Neural cell (in vitro differentiated cells): ENCODE measurements around the gene PKIB. TPM values are rescaled to one million over a fixed set of nuclear protein-coding genes. Genes with fewer than 3 reads are reported as not detected.
"Not testable (repeated sequence)": the region's sequence is repeated elsewhere in the genome, so short reads cannot be mapped to it uniquely, and the experiment has no call there.

Source experiments
- H2AFZ ChIP-seq: fragments of 200-600, 300-800 bp; sonication (generic), shearing (Covaris generic); 2 replicates; pipeline ENCODE4 v1.6.0; 2014; ENCODE audit warnings: low read depth, mild to moderate bottlenecking, antibody characterized with exemption, low read length, moderate library complexity
- H3F3A ChIP-seq: fragments of 200-600 bp; shearing (Covaris generic); 2 replicates; pipeline ENCODE4 v1.6.1; 2016; ENCODE audit warnings: mild to moderate bottlenecking, moderate library complexity, mixed read lengths, antibody characterized with exemption, low read length; ENCODE audit not compliant: insufficient read depth, poor library complexity, severe bottlenecking
- H3K27ac ChIP-seq: fragments of 200-600, 300-800 bp; sonication (generic), shearing (Covaris generic); 2 replicates; pipeline ENCODE4 v1.5.1; 2014; ENCODE audit warnings: mild to moderate bottlenecking, low read length, moderate library complexity
- H3K27me3 ChIP-seq: fragments of 300-800, 200-600 bp; sonication (generic), shearing (Covaris generic); 2 replicates; pipeline ENCODE4 v1.6.0; 2014; ENCODE audit warnings: mild to moderate bottlenecking, low read depth, low read length, moderate library complexity; ENCODE audit not compliant: insufficient read depth
- H3K36me3 ChIP-seq: fragments of 300-800, 200-600 bp; sonication (generic), shearing (Covaris generic); 2 replicates; pipeline ENCODE4 v1.5.1; 2014; ENCODE audit warnings: mild to moderate bottlenecking, antibody characterized with exemption, low read length, moderate library complexity; ENCODE audit not compliant: insufficient read depth
- H3K4me2 ChIP-seq: fragments of 300-800, 200-600 bp; sonication (generic), shearing (Covaris generic); 2 replicates; pipeline ENCODE4 v1.6.0; 2014; ENCODE audit warnings: mild to moderate bottlenecking, low read length
- H3K4me3 ChIP-seq: fragments of 300-800, 200-600 bp; sonication (generic), shearing (Covaris generic); 2 replicates; pipeline ENCODE4 v1.5.1; 2014; ENCODE audit warnings: mild to moderate bottlenecking, low read length, moderate library complexity
- H3K79me2 ChIP-seq: fragments of 200-600 bp; shearing (Covaris generic); replicated peaks from 2 replicates; pipeline ENCODE4 v1.6.0; 2014; ENCODE audit warnings: mild to moderate bottlenecking, low read length, moderate library complexity; ENCODE audit not compliant: insufficient read depth
- H3K9ac ChIP-seq: fragments of 300-800, 200-600 bp; sonication (generic), shearing (Covaris generic); 2 replicates; pipeline ENCODE4 v1.6.1; 2016; ENCODE audit warnings: mild to moderate bottlenecking, low read length, mixed read lengths
- H3K9me2 ChIP-seq: fragments of 200-600 bp; shearing (Covaris generic); 2 replicates; pipeline ENCODE4 v1.6.1; 2016; ENCODE audit warnings: mild to moderate bottlenecking, low read length, mixed read lengths; ENCODE audit not compliant: insufficient read depth
- H3K9me3 ChIP-seq: fragments of 200-600, 300-800 bp; sonication (generic), shearing (Covaris generic); 2 replicates; pipeline ENCODE4 v1.6.1; 2016; ENCODE audit warnings: mild to moderate bottlenecking, mixed run types, low read length, moderate library complexity, mixed read lengths
- H4K20me1 ChIP-seq: fragments of 200-600 bp; shearing (Covaris generic); 2 replicates; pipeline ENCODE4 v1.6.1; 2016; ENCODE audit warnings: mild to moderate bottlenecking, mixed run types; ENCODE audit not compliant: insufficient read depth
- CTCF ChIP-seq: fragments of 450-650 bp; IDR thresholded peaks from 2 replicates; pipeline ENCODE4 v1.5.1; 2014; ENCODE audit warnings: antibody characterized with exemption, mild to moderate bottlenecking, moderate library complexity; ENCODE audit not compliant: poor library complexity, severe bottlenecking
- EP300 ChIP-seq: fragments of 450-650 bp; conservative IDR thresholded peaks from 2 replicates; pipeline ENCODE4 v1.6.1; 2014; ENCODE audit warnings: antibody characterized with exemption, mild to moderate bottlenecking, moderate library complexity; ENCODE audit not compliant: poor library complexity, severe bottlenecking
- EZH2 ChIP-seq: fragments of 200-600, 300-800 bp; shearing (Covaris generic), sonication (generic); IDR thresholded peaks from 2 replicates; pipeline ENCODE4 v1.6.1; 2014; ENCODE audit warnings: antibody characterized with exemption, low read length, borderline replicate concordance, mild to moderate bottlenecking; ENCODE audit not compliant: insufficient read depth, poor library complexity, severe bottlenecking
- MXI1 ChIP-seq: fragments of 450-650 bp; conservative IDR thresholded peaks from 2 replicates; pipeline ENCODE4 v1.6.1; 2014; ENCODE audit warnings: antibody characterized with exemption, mild to moderate bottlenecking; ENCODE audit not compliant: poor library complexity, severe bottlenecking
- POLR2AphosphoS5 ChIP-seq: IDR thresholded peaks from 2 replicates; pipeline ENCODE4 v1.6.1; 2012
- RAD21 ChIP-seq: fragments of 450-650 bp; conservative IDR thresholded peaks from 2 replicates; pipeline ENCODE4 v1.6.1; 2014; ENCODE audit warnings: antibody characterized with exemption, mild to moderate bottlenecking, moderate library complexity
- REST ChIP-seq: IDR thresholded peaks from 2 replicates; pipeline ENCODE4 v1.6.1; 2012; ENCODE audit warnings: borderline replicate concordance
- SMC3 ChIP-seq: fragments of 450-650 bp; conservative IDR thresholded peaks from 2 replicates; pipeline ENCODE4 v1.6.1; 2014; ENCODE audit warnings: antibody characterized with exemption, mild to moderate bottlenecking, moderate library complexity; ENCODE audit not compliant: poor library complexity
- TAF1 ChIP-seq: IDR thresholded peaks from 2 replicates; pipeline ENCODE4 v1.6.1; 2012; ENCODE audit warnings: low read depth
- polyA plus RNA-seq: library from polyadenylated mRNA; depleted of rRNA; stranded (reverse); fragments of >200 nt; gene quantifications from 2 replicates; pipeline ENCODE4 v1.2.3, GENCODE V29; 2014

Gene PKIB
- polyA plus RNA-seq, 1 donor from 2014 or later: 22.8 TPM

- Histone ChIP-seq H3K27me3 (no peaks in the 10 kb centered on the region), H3K4me3 (no peak overlapping the region), H4K20me1 (no peaks in the 10 kb centered on the region), H3F3A (no peaks in the 10 kb centered on the region), H3K9ac (no peak overlapping the region), H2AFZ (no peak overlapping the region), H3K9me2 (no peaks in the 10 kb centered on the region), H3K79me2 (no peaks in the 10 kb centered on the region), H3K27ac (no peak overlapping the region), H3K36me3 (no peaks in the 10 kb centered on the region), H3K9me3 (no peaks in the 10 kb centered on the region), H3K4me2 (no peak overlapping the region)
- no peak for TF ChIP-seq EZH2
Observed at GRCh38 chr6:122640366-122640765, 30.2 kb downstream of the PKIB start.

- Histone ChIP-seq H2AFZ (no peak overlapping the region), H3K9me2 (no peaks in the 10 kb centered on the region), H3K79me2 (no peaks in the 10 kb centered on the region), H3K27me3 (no peaks in the 10 kb centered on the region), H3K4me2 (no peak overlapping the region), H3K36me3 (no peaks in the 10 kb centered on the region), H3K27ac (no peak overlapping the region), H3K9me3 (no peaks in the 10 kb centered on the region), H4K20me1 (no peaks in the 10 kb centered on the region), H3K9ac (no peak overlapping the region), H3K4me3 (no peak overlapping the region), H3F3A (no peaks in the 10 kb centered on the region)
- TF ChIP-seq RAD21 (no peak), EZH2 (no peak), MXI1 (no peak), EP300 (no peak), TAF1 (no peak), CTCF (no peak), POLR2AphosphoS5 (no peak), REST (no peak), SMC3 (no peak)
Observed at GRCh38 chr6:122641819-122642218, 31.6 kb downstream of the PKIB start.

- not testable (repeated sequence) for H2AFZ ChIP-seq, H4K20me1 ChIP-seq, H3K79me2 ChIP-seq, H3F3A ChIP-seq, H3K4me2 ChIP-seq, H3K27me3 ChIP-seq, H3K36me3 ChIP-seq, H3K4me3 ChIP-seq, H3K27ac ChIP-seq, H3K9me3 ChIP-seq, H3K9me2 ChIP-seq, H3K9ac ChIP-seq
Observed at GRCh38 chr6:122642604-122643003, 32.4 kb downstream of the PKIB start.
